Measurements from ENCODE around the gene CDC42BPG.

The CDC42BPG gene

GRCh38 chr11:64864473-64865285 lies 20.2 kb upstream of the CDC42BPG start:
- peak; percentile 91 for DNase-seq

- no peak for DNase-seq
Measured at GRCh38 chr11:64864135-64864472, 19.7 kb upstream of the CDC42BPG start.

GRCh38 chr11:64863391-64864060 lies 19.1 kb upstream of the CDC42BPG start:
- no peak for DNase-seq

GRCh38 chr11:64862987-64863390 lies 18.5 kb upstream of the CDC42BPG start:
- DNase-seq: no peak

- DNase-seq: no peak
Measured at GRCh38 chr11:64861227-64861975, 16.9 kb upstream of the CDC42BPG start.

- DNase-seq: no peak
Measured at GRCh38 chr11:64859542-64860414, 15.3 kb upstream of the CDC42BPG start.

GRCh38 chr11:64858467-64859263 lies 14.2 kb upstream of the CDC42BPG start:
- DNase-seq: no peak

GRCh38 chr11:64857485-64857884 lies 13.0 kb upstream of the CDC42BPG start:
- no peak for DNase-seq

- peak; percentile 85 for DNase-seq
Measured at GRCh38 chr11:64856382-64857227, 12.2 kb upstream of the CDC42BPG start.

GRCh38 chr11:64855596-64856304 lies 11.3 kb upstream of the CDC42BPG start:
- DNase-seq: no peak

GRCh38 chr11:64854534-64855502 lies 10.4 kb upstream of the CDC42BPG start:
- DNase-seq: peak; percentile 94

- DNase-seq: no peak
Measured at GRCh38 chr11:64854157-64854533, 9.7 kb upstream of the CDC42BPG start.

GRCh38 chr11:64853709-64854108 lies 9.3 kb upstream of the CDC42BPG start:
- no peak for DNase-seq

- no peak for DNase-seq
Measured at GRCh38 chr11:64852804-64853509, 8.5 kb upstream of the CDC42BPG start.

GRCh38 chr11:64851831-64852351 lies 7.4 kb upstream of the CDC42BPG start:
- no peak for DNase-seq

- no peak for DNase-seq
Measured at GRCh38 chr11:64850979-64851567, 6.6 kb upstream of the CDC42BPG start.

GRCh38 chr11:64849598-64850356 lies 5.3 kb upstream of the CDC42BPG start:
- DNase-seq: peak; percentile 22

Data from fibroblast of skin of right biceps (primary cell).